ENCODE results near the gene DEF6.
"Not testable (repeated sequence)": the region's sequence is repeated elsewhere in the genome, so short reads cannot be mapped to it uniquely, and the experiment has no call there.

The DEF6 gene

GRCh38 chr6:35280903-35281302 is 16.7 kb upstream of the DEF6 start:
- no peak for DNase-seq (ENCODE audit: low read depth, low spot score)

DNA sequence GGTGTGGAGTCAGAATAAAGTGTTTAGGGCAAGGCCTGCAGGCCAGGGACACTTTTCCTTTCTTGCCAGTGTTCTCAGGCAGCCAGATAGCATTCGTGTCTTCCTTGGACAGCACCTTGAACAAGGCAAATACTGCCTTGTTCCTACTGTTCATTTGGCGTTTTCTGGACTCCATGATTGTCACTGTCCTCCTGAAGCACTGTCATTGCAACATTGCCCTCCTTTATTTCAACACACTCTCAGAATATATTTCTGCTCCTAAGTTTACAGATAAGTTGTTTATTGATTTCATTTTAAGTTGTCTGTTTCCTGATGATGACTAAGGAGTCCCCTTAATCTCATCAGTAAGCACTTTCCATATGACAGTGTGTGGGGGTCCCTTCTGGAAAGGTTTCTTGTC is 15.1 kb upstream of the DEF6 start:
- DNase-seq (ENCODE audit: low read depth, low spot score): no peak

DNA sequence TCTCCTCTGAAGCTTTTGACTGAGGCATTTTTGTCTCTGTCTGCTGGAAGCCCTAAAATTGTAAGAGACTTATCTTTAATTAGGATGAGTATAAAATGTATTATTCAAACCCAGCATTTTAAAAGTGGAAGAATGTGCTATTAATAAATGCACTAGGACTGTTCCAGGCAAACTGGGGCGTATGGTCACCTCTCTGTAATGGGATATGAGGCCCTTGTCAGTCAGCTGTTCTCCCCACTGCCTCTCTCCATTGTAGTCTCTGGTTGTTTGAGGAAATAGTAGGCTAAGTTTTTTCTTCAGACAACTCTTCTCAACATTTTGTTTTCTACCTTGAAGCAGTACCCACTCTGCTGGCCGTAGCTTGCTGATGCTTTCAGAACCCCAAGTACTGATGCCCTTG is 14.3 kb upstream of the DEF6 start:
- DNase-seq (ENCODE audit: low read depth, low spot score): no peak

DNA sequence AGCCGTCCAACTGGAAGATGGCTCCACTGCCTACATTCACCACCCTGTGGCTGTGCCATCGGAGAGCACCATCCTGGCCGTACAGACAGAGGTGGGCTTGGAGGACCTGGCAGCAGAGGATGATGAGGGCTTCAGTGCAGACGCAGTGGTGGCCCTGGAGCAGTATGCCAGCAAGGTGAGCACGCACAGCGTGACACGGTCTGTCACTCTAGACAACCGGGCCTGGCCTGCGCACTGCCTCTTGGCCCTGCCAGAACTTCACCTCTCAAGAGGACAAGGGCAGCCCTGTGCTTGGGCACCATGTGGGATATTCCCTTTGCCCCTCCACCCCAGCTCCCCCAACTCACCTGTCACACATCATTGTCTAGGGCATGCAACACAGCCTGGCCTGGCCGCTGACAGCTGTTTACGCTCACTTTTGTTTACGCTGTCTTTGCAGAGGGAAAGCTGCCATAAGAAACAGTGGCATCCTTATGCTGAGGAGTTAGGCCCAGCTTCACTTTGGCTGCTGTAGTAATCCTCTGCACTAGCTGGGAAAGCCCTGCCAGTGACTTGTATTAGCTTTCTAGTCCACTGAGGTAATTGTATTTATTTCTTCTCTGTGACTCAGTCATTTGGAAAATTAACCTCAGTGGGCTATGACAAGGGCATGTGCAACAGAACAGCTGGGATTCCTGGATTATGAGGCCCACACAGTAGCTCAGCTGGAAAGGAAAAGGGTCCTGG is 9.8 kb upstream of the DEF6 start:
- DNase-seq (ENCODE audit: low read depth, low spot score): no peak

DNA sequence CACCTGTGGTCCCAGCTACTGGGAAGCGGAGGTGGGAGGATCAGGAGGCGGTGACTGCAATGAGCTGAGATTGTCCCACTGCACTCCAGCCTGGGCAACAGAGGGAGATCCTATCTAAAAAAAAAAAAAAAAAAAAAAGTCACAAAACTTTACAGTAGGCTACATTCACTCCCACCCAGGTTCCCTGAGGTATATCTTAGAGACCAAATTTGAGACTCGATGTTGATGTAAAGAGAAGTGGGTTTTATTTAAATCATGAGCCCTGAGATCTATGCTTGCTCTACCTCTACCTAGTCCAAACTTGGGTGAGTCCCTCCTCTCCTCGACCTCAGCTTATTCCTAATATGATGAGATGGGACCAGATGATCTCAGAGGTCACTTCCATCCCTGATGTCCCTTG is 8.8 kb upstream of the DEF6 start:
- no peak for DNase-seq (ENCODE audit: low read depth, low spot score)

DNA sequence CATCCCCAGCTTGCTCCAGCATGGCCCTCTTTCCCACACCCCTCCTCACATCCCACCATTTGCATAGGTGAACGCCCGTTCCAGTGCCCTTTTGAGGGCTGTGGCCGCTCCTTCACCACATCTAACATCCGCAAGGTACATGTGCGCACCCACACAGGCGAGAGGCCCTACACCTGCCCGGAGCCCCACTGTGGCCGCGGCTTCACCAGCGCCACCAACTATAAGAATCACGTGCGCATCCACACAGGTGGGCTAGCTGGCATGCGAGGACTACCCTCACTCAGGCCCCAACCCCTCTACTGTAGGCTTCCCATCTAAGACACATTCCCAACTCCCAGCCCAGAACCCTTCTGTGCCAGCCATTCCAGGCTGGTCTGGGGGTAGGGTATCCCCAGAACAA is 6.1 kb upstream of the DEF6 start:
- DNase-seq (ENCODE audit: low read depth, low spot score): no peak

DNA sequence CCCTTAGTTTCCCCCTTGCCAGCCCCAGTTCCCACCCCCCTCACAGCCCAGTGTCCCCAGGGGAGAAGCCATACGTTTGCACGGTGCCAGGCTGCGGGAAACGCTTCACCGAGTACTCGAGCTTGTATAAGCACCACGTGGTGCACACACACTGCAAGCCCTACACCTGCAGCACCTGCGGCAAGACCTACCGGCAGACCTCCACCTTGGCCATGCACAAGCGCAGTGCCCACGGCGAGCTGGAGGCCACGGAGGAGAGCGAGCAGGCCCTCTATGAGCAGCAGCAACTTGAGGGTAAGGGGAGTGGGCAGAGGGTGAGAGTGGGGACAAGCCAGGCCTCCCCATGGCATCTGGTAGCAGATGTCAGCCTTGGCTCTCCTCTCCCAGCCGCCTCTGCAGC is 5.1 kb upstream of the DEF6 start:
- no peak for DNase-seq (ENCODE audit: low read depth, low spot score)

DNA sequence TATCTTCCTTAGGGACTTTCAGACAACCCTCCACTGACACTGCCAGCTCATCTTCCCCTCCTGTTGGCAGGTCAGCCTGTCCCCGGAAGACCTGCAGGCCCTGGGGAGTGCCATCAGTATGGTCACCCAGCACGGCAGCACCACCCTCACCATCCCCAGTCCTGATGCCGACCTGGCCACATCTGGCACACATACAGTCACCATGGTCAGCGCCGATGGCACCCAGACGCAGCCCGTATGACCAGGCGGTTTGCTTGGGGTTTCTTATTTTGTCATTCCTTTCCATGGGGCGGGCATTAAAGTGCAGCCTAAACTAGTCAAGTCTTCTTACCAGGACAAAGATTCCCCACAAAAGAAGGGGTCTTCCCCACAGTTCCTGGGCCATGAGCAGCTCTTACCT is 3.9 kb upstream of the DEF6 start:
- no peak for DNase-seq (ENCODE audit: low read depth, low spot score)

DNA sequence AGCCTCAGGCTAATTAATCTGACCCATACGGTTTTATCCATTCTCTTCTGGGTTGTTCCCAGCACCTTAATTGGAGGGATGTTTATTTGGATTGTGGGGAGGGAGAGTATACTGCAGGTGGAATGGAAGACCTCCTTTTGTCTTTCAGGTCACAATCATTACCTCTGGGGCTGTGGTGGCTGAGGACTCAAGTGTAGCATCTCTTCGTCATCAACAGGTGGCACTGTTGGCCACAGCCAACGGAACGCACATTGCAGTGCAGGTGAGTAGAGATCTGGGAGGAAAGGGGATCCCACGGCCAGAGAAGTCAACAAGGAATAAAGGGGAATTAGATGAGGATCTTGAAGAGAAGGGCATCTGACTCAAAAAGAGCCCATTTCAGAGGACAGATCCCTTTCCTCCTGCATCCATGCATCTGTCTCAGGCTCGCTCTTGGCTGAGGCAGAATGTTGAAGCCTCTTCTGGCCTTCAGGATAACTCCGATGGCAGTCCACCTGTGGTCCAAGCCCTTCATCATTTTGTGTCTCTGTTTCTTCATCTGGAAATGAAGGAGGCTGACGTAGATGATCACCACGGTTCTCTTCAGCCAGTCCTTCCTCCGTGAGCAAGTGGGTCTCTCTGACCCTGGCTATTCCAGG is 3.2 kb upstream of the DEF6 start:
- no peak for DNase-seq (ENCODE audit: low read depth, low spot score)

- no peak for DNase-seq (ENCODE audit: low read depth, low spot score)
Observed at GRCh38 chr6:35295036-35295435, 2.6 kb upstream of the DEF6 start.

GRCh38 chr6:35295521-35296315 is 1.9 kb upstream of the DEF6 start:
- DNase-seq (ENCODE audit: low read depth, low spot score): no peak

- no peak for DNase-seq (ENCODE audit: low read depth, low spot score)
Observed at GRCh38 chr6:35296931-35297600, 552 bp upstream of the DEF6 start.

DNA sequence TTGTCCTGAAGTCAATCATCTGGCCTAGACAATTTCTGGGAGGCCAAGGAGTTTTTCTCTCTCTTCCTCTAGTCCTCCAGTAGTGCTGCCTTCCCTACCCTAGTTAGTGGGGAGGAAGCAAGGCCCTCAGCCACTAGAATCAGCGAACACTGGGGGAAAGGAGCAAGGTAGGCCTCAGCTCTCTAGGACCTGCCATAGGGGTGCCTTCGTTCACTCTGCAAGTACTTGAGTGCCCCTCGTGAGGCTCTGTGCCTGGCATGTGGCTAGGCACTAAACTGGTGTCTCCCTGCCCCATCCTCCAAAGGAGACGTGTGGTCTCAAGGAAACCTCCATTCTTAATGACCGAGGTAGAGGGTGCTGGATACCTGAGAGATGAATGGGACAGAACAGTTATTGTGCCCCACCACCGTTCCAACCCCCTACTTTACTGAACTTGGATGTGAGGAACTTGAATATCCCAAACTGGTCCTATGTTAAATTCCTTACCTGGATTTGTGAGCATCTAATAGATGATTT is 1.1 kb downstream of the DEF6 start:
- no peak for DNase-seq (ENCODE audit: low read depth, low spot score)

GRCh38 chr6:35299674-35300073 is 2.1 kb downstream of the DEF6 start:
- DNase-seq (ENCODE audit: low read depth, low spot score): no peak

DNA sequence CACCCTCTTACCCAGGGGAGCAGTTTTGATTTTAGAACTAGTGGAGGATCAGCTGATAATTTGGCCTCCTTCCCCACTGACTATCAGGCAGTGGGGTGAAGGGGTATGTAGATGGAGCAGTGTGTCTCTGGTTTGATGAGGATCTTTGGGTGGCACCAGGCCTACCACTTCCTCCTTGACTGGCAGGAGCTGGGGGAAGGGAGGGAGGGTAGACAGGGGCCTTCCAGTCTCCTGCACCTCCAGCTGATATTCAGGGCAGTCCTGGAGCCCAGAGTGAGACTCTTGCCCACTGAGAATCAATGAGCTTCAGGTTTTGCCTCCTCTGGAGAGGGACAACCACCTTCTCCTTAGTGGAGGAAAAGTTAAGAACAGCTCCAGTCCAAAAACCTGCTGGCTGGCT is 3.2 kb downstream of the DEF6 start:
- no peak for DNase-seq (ENCODE audit: low read depth, low spot score)

DNA sequence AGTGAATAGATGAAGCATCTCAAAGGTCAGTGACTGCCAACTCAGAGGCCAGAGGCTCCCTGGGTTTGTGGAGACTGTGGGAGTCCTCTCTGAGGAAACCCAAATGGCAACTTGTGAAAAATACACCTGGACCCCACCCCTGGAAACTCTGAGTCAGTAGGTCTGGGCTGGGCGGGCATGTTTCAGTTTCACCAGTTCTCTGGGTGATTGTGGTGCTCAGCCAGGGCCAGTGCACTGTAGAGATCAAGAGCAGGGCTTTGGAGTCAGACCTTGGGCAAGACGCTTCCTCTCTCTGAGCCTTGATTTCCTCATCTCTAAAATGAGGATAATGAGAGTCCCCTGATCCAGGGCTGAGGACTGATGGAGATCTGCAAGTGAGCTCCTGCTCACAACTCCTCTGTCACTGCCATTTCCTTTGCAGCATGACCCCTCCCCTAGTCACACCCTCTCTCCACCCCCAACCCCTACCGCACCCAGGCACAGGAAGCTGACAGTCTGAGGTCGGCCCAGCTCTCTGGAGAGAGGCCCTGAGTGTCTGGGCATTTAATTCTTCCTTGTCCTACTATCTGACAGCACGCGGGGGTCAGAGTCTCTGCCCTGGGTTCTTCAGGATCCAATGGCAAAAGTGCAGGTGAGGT is 5.1 kb downstream of the DEF6 start:
- peak; percentile 80 for DNase-seq (ENCODE audit: low read depth, low spot score)

- DNase-seq (ENCODE audit: low read depth, low spot score): no peak
Observed at GRCh38 chr6:35304299-35304698, 6.7 kb downstream of the DEF6 start.

DNA sequence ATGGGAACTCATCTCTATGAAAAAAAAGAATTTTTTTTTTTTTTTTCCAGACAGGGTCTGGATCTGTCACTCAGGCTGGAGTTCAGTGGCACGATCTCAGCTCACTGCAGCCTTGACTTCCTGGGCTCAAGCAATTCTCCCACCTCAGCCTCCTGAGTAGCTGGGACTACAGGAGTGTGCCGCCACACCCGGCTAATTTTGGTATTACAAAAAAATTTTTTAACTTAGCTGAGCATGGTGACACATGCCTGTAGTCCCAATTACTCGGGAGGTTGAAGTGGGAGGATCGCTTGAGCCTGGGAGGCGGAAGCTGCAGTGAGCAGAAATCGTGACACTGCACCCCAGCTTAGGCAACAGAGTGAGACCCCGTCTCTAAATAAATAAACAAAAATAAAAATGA is 7.5 kb downstream of the DEF6 start:
- no peak for DNase-seq (ENCODE audit: low read depth, low spot score)

- not testable (repeated sequence) for DNase-seq (ENCODE audit: low read depth, low spot score)
Observed at GRCh38 chr6:35307138-35307537, 9.5 kb downstream of the DEF6 start.

GRCh38 chr6:35308543-35308942 is 10.9 kb downstream of the DEF6 start:
- DNase-seq (ENCODE audit: low read depth, low spot score): not testable (repeated sequence)

DNA sequence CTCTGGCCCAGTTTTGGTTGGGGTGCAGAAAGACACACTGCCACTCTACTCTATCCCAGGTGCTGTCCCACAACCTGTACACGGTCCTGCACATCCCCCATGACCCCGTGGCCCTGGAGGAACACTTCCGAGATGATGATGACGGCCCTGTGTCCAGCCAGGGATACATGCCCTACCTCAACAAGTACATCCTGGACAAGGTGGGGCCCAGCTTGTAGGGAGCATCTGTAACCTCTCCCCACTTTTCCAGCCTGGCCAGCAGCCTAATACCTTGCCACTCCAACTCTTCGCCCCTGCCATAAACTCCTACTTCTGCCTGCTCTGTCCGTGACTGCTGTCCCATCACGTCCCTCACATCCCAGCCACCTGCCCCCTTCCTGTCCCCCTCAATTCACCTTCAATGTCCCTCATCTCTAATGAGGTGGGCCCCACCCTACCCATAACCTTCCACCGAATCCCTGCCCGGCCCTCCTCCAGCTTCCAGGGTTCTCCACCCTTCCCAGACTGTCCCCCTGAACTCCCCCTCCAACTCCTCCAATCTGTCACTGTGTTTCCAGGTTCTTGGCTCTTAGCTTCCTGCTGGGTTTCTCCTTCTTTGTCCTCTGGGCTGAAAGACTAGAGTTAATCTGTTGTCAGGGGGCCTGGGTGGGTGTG is 12.1 kb downstream of the DEF6 start:
- DNase-seq (ENCODE audit: low read depth, low spot score): no peak

Measured in activated naive CD8-positive, alpha-beta T cell treated with anti-CD3 and anti-CD28 coated beads, Interleukin-2, amount 50 U/mL, for 16 hours (primary cell).